Fibroblast of the aortic adventitia (primary cell): ENCODE data around the gene BAZ2B. TPM values are rescaled to one million over a fixed set of nuclear protein-coding genes. Genes with fewer than 3 reads are reported as not detected.

Experiments
- DNase-seq: peaks from one replicate; pipeline ENCODE4 v3.0.0-alpha.2; 2010; ENCODE audit warnings: low read depth
- H3K4me3 ChIP-seq: 2 replicates; pipeline ENCODE4 v1.5.1; 2011; ENCODE audit warnings: low read depth, mild to moderate bottlenecking, control low read depth, low read length, moderate library complexity
- CTCF ChIP-seq: IDR thresholded peaks from 2 replicates; pipeline ENCODE4 v1.5.1; 2011; ENCODE audit warnings: mild to moderate bottlenecking, low read length, control low read depth, inconsistent platforms; ENCODE audit not compliant: insufficient read depth
- total RNA-seq: library from RNA; depleted of rRNA; stranded (reverse); fragments of >200 nt; gene quantifications from 2 replicates; pipeline ENCODE4 v1.2.3, GENCODE V29; 2012; ENCODE audit warnings: low replicate concordance

The BAZ2B gene
- total RNA-seq, 1 donor, result 72.3 TPM

GRCh38 chr2:159307942-159308341 lies 308.4 kb downstream of the BAZ2B start:
- no peak for DNase-seq
- no peak for TF ChIP-seq CTCF

GRCh38 chr2:159300586-159300985 lies 315.8 kb downstream of the BAZ2B start:
- no peak for DNase-seq
- no peak overlapping the region for H3K4me3 ChIP-seq
- TF ChIP-seq CTCF, result no peak

More at GRCh38 chr2:159307942-159308341, 308.4 kb downstream of the BAZ2B start:
- no peak overlapping the region for H3K4me3 ChIP-seq

GRCh38 chr2:159298967-159299366 lies 317.4 kb downstream of the BAZ2B start:
- DNase-seq, result no peak
- no peak overlapping the region for H3K4me3 ChIP-seq
- no peak for TF ChIP-seq CTCF

- H3K4me3 ChIP-seq, result no peak overlapping the region
- TF ChIP-seq CTCF, result no peak
- DNase-seq, result no peak
These were observed 319.2 kb downstream of the BAZ2B start for GRCh38 chr2:159297042-159297707.

GRCh38 chr2:159292157-159292556 lies 324.2 kb downstream of the BAZ2B start:
- H3K4me3 ChIP-seq, result no peak overlapping the region
- DNase-seq, result no peak
- TF ChIP-seq CTCF, result no peak

GRCh38 chr2:159290289-159290907 lies 325.9 kb downstream of the BAZ2B start:
- DNase-seq, result peak; percentile 92
- TF ChIP-seq CTCF, result peak; percentile 10
- no peak overlapping the region for H3K4me3 ChIP-seq
